Liver (tissue), 3 donors: ENCODE results near the gene SEPTIN1.

Experiments used
- GABPA ChIP-seq, 2 donors: IDR thresholded peaks in 1 of 2; conservative IDR thresholded peaks in 1 of 2; 2 replicates each; pipeline ENCODE4 v1.6.1; 2016; ENCODE audit warnings: antibody characterized with exemption in 2 of 2, mild to moderate bottlenecking in 1 of 2, moderate library complexity in 1 of 2
- HNF4A ChIP-seq, 2 donors: conservative IDR thresholded peaks; 2 replicates each; pipeline ENCODE4 v1.6.1; 2016; ENCODE audit warnings: antibody characterized with exemption in 2 of 2, mild to moderate bottlenecking in 2 of 2
- RAD21 ChIP-seq, 2 donors: IDR thresholded peaks; 2 replicates each; pipeline ENCODE4 v1.6.1; 2016; ENCODE audit warnings: antibody characterized with exemption in 2 of 2, mild to moderate bottlenecking in 2 of 2
- YY1 ChIP-seq: IDR thresholded peaks from 2 replicates; pipeline ENCODE4 v1.6.1; 2016; ENCODE audit warnings: antibody characterized with exemption, mild to moderate bottlenecking
- TF ChIP-seq, protein P1 (sequence below): fragments of 150-350 bp; IDR thresholded peaks from 2 replicates; pipeline ENCODE4 v1.5.1; 2017; ENCODE audit warnings: improper control_type of control experiment, low read depth, low read length; ENCODE audit not compliant: missing input control
- TF ChIP-seq, protein P2 (sequence below): IDR thresholded peaks from 2 replicates; pipeline ENCODE4 v1.6.1; 2016; ENCODE audit warnings: antibody characterized with exemption
- TF ChIP-seq, protein P3 (sequence below): IDR thresholded peaks from 2 replicates; pipeline ENCODE4 v1.6.1; 2016; ENCODE audit warnings: antibody characterized with exemption
- donor health status: healthy.
- donor health status: healthy.

DNA sequence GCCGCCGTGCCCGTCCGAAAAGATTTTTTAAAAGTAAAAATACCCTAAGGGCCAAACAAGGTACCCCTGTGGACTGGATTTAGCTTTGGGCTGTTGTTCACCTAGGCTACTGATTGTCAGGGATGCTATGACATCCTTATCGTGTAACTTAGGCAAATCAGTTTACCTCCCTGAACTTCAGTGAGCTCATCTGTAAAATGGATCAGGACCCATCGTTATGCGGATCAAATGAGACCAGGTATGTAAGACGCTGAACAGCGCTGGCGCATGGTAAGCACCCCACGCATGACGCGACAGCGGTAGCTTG is 24.4 kb upstream of the SEPTIN1 start:
- TF ChIP-seq, protein P1, sequence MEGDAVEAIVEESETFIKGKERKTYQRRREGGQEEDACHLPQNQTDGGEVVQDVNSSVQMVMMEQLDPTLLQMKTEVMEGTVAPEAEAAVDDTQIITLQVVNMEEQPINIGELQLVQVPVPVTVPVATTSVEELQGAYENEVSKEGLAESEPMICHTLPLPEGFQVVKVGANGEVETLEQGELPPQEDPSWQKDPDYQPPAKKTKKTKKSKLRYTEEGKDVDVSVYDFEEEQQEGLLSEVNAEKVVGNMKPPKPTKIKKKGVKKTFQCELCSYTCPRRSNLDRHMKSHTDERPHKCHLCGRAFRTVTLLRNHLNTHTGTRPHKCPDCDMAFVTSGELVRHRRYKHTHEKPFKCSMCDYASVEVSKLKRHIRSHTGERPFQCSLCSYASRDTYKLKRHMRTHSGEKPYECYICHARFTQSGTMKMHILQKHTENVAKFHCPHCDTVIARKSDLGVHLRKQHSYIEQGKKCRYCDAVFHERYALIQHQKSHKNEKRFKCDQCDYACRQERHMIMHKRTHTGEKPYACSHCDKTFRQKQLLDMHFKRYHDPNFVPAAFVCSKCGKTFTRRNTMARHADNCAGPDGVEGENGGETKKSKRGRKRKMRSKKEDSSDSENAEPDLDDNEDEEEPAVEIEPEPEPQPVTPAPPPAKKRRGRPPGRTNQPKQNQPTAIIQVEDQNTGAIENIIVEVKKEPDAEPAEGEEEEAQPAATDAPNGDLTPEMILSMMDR = no peak
- TF ChIP-seq, protein P2, sequence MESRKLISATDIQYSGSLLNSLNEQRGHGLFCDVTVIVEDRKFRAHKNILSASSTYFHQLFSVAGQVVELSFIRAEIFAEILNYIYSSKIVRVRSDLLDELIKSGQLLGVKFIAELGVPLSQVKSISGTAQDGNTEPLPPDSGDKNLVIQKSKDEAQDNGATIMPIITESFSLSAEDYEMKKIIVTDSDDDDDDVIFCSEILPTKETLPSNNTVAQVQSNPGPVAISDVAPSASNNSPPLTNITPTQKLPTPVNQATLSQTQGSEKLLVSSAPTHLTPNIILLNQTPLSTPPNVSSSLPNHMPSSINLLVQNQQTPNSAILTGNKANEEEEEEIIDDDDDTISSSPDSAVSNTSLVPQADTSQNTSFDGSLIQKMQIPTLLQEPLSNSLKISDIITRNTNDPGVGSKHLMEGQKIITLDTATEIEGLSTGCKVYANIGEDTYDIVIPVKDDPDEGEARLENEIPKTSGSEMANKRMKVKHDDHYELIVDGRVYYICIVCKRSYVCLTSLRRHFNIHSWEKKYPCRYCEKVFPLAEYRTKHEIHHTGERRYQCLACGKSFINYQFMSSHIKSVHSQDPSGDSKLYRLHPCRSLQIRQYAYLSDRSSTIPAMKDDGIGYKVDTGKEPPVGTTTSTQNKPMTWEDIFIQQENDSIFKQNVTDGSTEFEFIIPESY = no peak
- no peak for TF ChIP-seq RAD21 (IDR thresholded peaks at IDR 0.05)
- TF ChIP-seq, protein P3, sequence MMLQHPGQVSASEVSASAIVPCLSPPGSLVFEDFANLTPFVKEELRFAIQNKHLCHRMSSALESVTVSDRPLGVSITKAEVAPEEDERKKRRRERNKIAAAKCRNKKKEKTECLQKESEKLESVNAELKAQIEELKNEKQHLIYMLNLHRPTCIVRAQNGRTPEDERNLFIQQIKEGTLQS = no peak
- TF ChIP-seq YY1 = no peak
- no peak for TF ChIP-seq HNF4A (conservative IDR thresholded peaks at IDR 0.05)
- no peak for TF ChIP-seq GABPA (IDR thresholded peaks at IDR 0.05 in 1 of 2, conservative IDR thresholded peaks at IDR 0.05 in 1 of 2)
